ENCODE measurements around the gene OSMR. TPM values are rescaled to one million over a fixed set of nuclear protein-coding genes. Genes with fewer than 3 reads are reported as not detected.

Gene OSMR
- total RNA-seq, 1 experiment from 2014 or later, result 27.9 TPM

- DNase-seq (ENCODE audit: low spot score), result peak; percentile 99
Measured at GRCh38 chr5:38871790-38872551, 26.2 kb downstream of the OSMR start.

- DNase-seq (ENCODE audit: low spot score), result no peak
Measured at GRCh38 chr5:38872826-38873225, 27.0 kb downstream of the OSMR start.

DNA sequence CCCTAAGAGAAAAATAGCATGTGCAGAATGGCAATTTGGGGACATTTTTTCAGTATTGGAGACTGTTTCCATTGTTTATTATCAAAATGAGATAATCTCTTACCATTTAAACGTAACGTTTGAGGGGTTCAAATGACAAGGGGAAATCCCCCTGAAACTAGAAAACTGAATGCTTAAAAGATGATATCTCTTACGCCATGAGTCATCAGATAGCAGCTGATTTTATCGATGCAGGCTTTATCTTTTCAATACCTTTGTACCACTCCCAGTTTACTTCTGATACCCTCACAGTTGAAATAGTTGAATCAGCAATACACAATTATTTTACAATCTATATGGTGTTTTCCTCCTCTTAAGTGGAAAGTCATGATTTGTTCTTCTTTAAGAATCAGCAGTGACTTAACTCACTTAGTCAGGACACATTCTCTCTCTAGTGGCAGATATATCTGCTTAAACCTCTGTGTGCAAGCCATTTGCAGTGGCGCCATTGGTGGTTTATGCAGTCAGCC, 29.2 kb downstream of the OSMR start:
- no peak for DNase-seq (ENCODE audit: low spot score)

DNA sequence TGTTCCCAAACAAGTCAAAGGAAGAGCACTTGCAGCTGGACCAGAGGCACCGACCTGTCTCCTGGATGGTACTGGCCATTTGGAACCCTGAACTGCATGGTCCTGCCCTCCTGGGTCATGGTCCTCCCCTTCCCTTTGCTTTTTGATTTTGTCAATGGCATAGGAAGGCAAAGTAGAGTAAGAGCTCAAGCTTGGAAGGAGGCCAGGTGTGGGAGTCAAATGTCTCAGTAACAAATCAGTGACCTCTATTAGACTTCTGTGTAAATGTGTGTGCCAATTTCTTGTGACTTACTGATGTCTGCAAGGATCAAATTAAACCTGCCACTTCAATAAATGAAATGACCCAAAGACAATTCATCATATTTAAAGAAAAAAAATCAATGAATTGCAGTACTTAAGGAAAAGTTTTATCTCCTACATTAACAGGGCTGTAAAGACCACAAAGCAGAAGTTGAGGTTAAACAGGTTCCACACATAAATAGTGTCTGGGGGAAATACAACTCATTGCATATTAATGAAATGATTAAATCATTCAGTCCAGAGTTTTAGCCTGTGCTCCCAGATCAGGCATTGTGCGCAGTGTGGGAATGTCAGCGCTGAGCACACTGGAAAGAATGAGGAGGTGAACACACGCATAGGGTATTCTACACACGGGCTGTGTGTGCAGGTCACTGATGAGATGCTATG, 32.7 kb downstream of the OSMR start:
- DNase-seq (ENCODE audit: low spot score), result no peak

GRCh38 chr5:38879078-38879460, 33.3 kb downstream of the OSMR start:
- no peak for DNase-seq (ENCODE audit: low spot score)

GRCh38 chr5:38883842-38884241, 38.0 kb downstream of the OSMR start:
- DNase-seq (ENCODE audit: low spot score), result no peak

- DNase-seq (ENCODE audit: low spot score), result no peak
Measured at GRCh38 chr5:38885208-38885607, 39.4 kb downstream of the OSMR start.

- DNase-seq (ENCODE audit: low spot score), result no peak
Measured at GRCh38 chr5:38888041-38888440, 42.2 kb downstream of the OSMR start.

DNA sequence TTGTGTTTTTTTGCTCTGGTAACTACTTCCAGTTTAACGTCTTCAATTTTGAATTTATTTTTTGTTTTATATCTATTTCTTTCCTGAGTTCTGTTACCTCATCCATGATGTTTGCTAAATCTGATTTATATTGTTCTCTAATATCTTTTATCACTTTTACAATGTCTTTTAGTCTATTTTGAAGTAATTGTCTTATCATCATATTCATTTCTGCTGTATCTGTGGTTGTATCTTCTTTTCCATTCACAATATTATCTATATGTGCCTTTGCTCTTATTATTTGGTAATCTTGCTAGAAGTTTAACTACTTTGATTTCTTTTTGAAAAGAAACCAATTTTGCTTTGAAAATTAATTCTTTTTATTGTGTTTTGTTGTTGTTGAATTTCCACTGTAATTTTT, 43.6 kb downstream of the OSMR start:
- DNase-seq (ENCODE audit: low spot score), result no peak

GRCh38 chr5:38891563-38891962, 45.8 kb downstream of the OSMR start:
- DNase-seq (ENCODE audit: low spot score), result no peak

- no peak for DNase-seq (ENCODE audit: low spot score)
Measured at GRCh38 chr5:38892363-38892762, 46.6 kb downstream of the OSMR start.

- no peak for DNase-seq (ENCODE audit: low spot score)
Measured at GRCh38 chr5:38896760-38897159, 50.9 kb downstream of the OSMR start.

DNA sequence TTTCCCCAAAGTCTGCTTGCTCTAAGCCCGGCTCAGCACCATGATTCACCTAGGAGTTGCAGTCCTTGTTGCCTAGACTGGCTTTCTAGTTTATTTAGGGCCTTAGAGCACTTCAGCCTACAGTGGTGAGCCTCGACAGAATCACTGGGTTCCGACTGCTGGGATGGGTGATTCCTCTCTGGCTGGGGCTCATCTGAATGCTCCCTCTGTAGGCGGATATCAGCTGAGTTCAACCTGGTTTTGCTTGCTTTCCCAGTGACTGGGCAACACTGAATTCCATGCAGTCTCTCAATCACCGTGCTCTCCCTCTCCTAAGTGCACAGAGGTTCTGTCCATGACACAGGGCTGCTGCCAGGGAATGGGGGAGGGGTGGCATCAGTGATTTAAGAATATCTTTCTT, 54.1 kb downstream of the OSMR start:
- no peak for DNase-seq (ENCODE audit: low spot score)

DNA sequence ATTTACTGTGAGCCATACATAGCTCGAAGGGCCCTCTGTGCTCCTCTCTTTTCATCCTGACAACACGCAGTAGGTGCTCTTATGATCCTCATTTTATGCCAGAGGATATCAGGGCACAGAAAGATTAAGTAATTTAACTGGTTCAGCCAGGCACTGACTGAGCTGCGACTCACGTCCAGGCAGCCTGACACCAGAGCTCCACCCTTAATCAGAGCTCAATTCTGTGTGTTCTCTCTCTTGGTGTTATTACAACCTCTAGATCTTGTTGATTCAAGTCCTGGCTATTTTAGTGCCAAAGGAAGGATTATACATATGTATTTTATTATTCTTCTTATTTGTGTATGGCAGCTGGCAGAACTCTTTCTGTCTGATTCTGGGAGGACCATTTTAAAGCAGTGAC, 59.7 kb downstream of the OSMR start:
- no peak for DNase-seq (ENCODE audit: low spot score)

- no peak for DNase-seq (ENCODE audit: low spot score)
Measured at GRCh38 chr5:38906503-38906902, 60.7 kb downstream of the OSMR start.

DNA sequence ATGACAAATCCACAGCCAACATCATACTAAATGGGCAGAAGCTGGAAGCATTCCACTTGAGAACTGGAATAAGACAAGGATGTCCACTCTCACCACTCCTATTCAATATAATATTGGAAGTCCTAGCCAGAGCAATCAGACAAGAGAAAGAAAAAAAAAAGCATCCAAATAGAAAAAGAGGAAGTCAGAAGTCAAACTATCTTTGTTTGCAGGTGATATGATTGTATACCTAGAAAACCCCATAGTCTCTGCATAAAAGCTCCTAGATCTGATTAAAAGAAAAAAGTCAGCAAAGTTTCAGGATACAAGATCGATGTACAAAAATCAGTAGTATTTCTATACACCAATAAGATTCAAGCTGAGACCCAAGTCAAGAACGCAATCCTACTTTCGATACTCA, 66.1 kb downstream of the OSMR start:
- DNase-seq (ENCODE audit: low spot score), result no peak

DNA sequence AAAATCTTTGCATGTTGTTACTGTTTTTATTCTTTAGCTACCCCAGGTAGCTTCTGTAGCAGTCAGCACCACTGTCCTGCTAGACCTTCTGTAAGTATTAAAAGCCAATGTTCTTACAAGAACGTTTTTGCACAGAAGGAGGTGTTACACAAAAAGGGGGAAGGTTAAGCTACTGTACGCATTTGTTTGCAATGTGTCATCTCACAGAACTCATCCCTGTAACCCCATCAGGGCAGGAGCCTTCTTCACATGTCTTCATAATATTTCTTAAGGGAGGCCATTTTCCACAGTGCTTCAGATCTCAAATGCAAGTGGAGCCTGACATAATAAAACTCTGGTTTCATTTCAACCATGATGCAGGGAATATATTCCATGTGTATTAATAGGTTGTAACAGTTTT, 67.9 kb downstream of the OSMR start:
- no peak for DNase-seq (ENCODE audit: low spot score)

GRCh38 chr5:38916802-38917201, 71.0 kb downstream of the OSMR start:
- no peak for DNase-seq (ENCODE audit: low spot score)

GRCh38 chr5:38921174-38921573, 75.4 kb downstream of the OSMR start:
- no peak for DNase-seq (ENCODE audit: low spot score)

DNA sequence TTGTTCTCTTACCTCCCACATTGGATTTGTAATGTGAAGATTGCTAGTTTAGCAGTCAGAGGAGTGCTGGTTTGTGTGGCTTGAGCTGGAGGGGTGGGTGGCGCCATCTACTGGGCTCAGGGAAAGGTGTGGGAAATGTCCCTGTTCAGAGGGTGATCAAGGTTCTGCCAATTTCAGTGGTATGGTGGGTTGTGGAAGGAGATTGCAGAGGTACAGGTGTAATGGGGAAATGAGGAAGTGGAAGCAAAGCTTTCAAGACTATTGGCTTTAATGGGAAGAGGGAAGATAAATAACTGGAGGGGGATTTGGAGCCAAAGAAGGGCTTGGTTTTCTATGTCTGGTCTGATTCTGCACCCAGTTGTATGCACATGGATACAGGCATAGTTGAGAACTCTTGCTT, 76.4 kb downstream of the OSMR start:
- DNase-seq (ENCODE audit: low spot score), result peak; percentile 51

GRCh38 chr5:38923661-38924451, 78.0 kb downstream of the OSMR start:
- DNase-seq (ENCODE audit: low spot score), result no peak

DNA sequence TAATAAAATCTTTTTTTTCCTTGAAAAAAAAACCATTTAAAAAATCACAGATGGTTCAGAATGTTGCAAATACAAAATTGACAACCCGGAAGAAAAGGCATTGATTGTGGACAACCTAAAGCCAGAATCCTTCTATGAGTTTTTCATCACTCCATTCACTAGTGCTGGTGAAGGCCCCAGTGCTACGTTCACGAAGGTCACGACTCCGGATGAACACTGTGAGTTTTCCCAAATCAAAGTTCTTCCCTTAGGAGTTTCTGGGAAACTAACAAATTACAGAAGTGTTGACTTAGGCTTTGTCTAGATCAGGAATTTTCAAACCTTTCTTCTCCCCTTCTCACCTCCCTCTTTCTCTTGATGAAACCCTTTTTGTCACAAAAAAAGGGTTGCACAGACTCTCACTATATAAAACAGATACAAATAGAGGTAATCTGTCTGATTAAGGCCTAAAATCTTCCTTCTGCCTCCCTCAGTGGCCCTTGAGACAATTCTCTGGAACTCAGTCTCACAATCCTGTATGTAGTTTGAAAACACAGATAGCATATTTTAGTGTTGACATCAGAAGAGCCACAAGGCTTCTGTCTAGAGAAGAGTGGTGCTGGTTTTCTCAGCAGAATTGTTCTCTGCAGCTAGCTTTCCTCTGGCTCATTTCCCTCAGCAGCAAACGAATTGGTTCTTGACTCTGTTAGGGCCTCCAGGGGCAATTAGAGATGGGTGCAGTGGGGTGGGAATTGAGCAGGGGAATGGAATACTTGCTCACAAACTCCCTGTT, 79.5 kb downstream of the OSMR start:
- peak; percentile 26 for DNase-seq (ENCODE audit: low spot score)
